H1 (cell line): ENCODE measurements around the gene LY6G5C. TPM values are rescaled to one million over a fixed set of nuclear protein-coding genes. Genes with fewer than 3 reads are reported as not detected.
A peak's percentile ranks its signal among the peaks of the same experiment; 100 is the strongest.

Source experiments
- CTCF ChIA-PET: fragments of 300-600 bp; sonication (Branson Sonifier 250); formaldehyde crosslinking; loops from one replicate; lab custom pipeline; 2021; ENCODE audit not compliant: partially characterized antibody; lab: Charles Lee
- POLR2A ChIA-PET: fragments of 300-600 bp; sonication (Branson Sonifier 250); formaldehyde crosslinking; loops from one replicate; lab custom pipeline; 2021; ENCODE audit warnings: inconsistent platforms; ENCODE audit not compliant: partially characterized antibody; lab: Charles Lee
- DNase-seq, 2 experiments: peaks; one replicate each; pipeline versions ENCODE4 v3.0.0 to v3.0.0-alpha.2; 2010 to 2022; ENCODE audit warnings: low spot score in 2 of 2, low read depth in 1 of 2, mixed read lengths in 1 of 2
- FAIRE-seq: peaks from 2 replicates; lab custom pipeline; 2011; peaks lifted over from hg19 to GRCh38; lab: Jason Lieb, UNC
- H2AFZ ChIP-seq: 2 replicates; pipeline ENCODE4 v1.8.1; 2012; ENCODE audit warnings: low read length, inconsistent platforms
- H2AK5ac ChIP-seq: 2 replicates; pipeline ENCODE4 v1.6.1; 2013; ENCODE audit warnings: low read depth, low read length
- H2BK120ac ChIP-seq: replicated peaks from 2 replicates; pipeline ENCODE3; 2013; ENCODE audit warnings: low read depth, low read length, inconsistent platforms
- H2BK12ac ChIP-seq: 2 replicates; pipeline ENCODE4 v1.6.1; 2013; ENCODE audit warnings: low read depth, low read length
- H2BK15ac ChIP-seq: 2 replicates; pipeline ENCODE4 v1.6.1; 2013; ENCODE audit warnings: low read length
- H2BK20ac ChIP-seq: 2 replicates; pipeline ENCODE4 v1.6.1; 2013; ENCODE audit warnings: low read length
- H2BK5ac ChIP-seq: 2 replicates; pipeline ENCODE4 v1.6.1; 2013; ENCODE audit warnings: low read depth, low read length
- H3K14ac ChIP-seq: 2 replicates; pipeline ENCODE4 v1.6.1; 2013; ENCODE audit warnings: inconsistent platforms; ENCODE audit not compliant: insufficient read length
- H3K18ac ChIP-seq: 2 replicates; pipeline ENCODE4 v1.6.1; 2013; ENCODE audit warnings: low read length; ENCODE audit errors: extremely low read depth
- H3K23ac ChIP-seq: 2 replicates; pipeline ENCODE4 v1.6.1; 2013; ENCODE audit warnings: inconsistent platforms; ENCODE audit not compliant: insufficient read length
- H3K23me2 ChIP-seq: 2 replicates; pipeline ENCODE4 v1.6.1; 2013; ENCODE audit warnings: low read depth, low read length
- H3K27ac ChIP-seq: 2 replicates; pipeline ENCODE4 v1.6.1; 2011; ENCODE audit warnings: low read depth, low read length, inconsistent platforms
- H3K27me3 ChIP-seq, 4 experiments: replicated peaks in 1 of 4; 1 replicate in 1 of 4; 2 replicates in 3 of 4; pipeline versions ENCODE4 v1.6.1 to v1.8.1; 2011 to 2013; ENCODE audit warnings: low read length in 3 of 4, mild to moderate bottlenecking in 3 of 4, inconsistent platforms in 2 of 4, mixed read lengths in 2 of 4, moderate library complexity in 1 of 4; ENCODE audit not compliant: control insufficient read depth in 3 of 4, insufficient read depth in 3 of 4; ENCODE audit errors: extremely low read depth in 1 of 4
- H3K36me3 ChIP-seq, 4 experiments: 2 replicates each; pipeline versions ENCODE4 v1.6.1 to v1.8.1; 2011 to 2013; ENCODE audit warnings: mild to moderate bottlenecking in 4 of 4, low read length in 3 of 4, moderate library complexity in 2 of 4, control low read depth in 1 of 4, inconsistent platforms in 1 of 4; ENCODE audit not compliant: insufficient read depth in 4 of 4, control insufficient read depth in 2 of 4
- H3K4ac ChIP-seq: replicated peaks from 2 replicates; pipeline ENCODE3; 2013; ENCODE audit warnings: low read length, low read depth, mixed read lengths, inconsistent platforms; ENCODE audit not compliant: insufficient read length
- H3K4me1 ChIP-seq, 4 experiments: replicated peaks in 1 of 4; 1 replicate in 1 of 4; 2 replicates in 3 of 4; pipeline versions ENCODE4 v1.6.1 to v1.8.1; 2011 to 2013; ENCODE audit warnings: low read length in 3 of 4, inconsistent platforms in 2 of 4, mixed read lengths in 1 of 4; ENCODE audit not compliant: insufficient read depth in 4 of 4, control insufficient read depth in 3 of 4
- H3K4me2 ChIP-seq, 2 experiments: 2 replicates each; pipeline versions ENCODE4 v1.6.1 to v1.8.1; 2011 to 2013; ENCODE audit warnings: low read depth in 2 of 2, low read length in 2 of 2, control low read depth in 1 of 2, inconsistent platforms in 1 of 2, mild to moderate bottlenecking in 1 of 2; ENCODE audit not compliant: insufficient read depth in 1 of 2
- H3K4me3 ChIP-seq, 4 experiments: fragments of 200-600, 300-600 bp in 1 of 4; sonication (generic), shearing (Covaris generic), sonication (Bioruptor Twin) in 1 of 4; 2 replicates each; pipeline versions ENCODE4 v1.5.1 to v1.8.1; 2011 to 2016; ENCODE audit warnings: low read length in 4 of 4, low read depth in 3 of 4, control low read depth in 2 of 4, inconsistent platforms in 2 of 4, mild to moderate bottlenecking in 2 of 4, mixed read lengths in 1 of 4, moderate library complexity in 1 of 4; ENCODE audit not compliant: insufficient read depth in 2 of 4; ENCODE audit errors: extremely low read depth in 1 of 4
- H3K56ac ChIP-seq: replicated peaks from 2 replicates; pipeline ENCODE3; 2013; ENCODE audit warnings: low read depth, mild to moderate bottlenecking, mixed read lengths, low read length, inconsistent platforms; ENCODE audit not compliant: insufficient read length
- H3K79me1 ChIP-seq: 2 replicates; pipeline ENCODE4 v1.6.1; 2013; ENCODE audit warnings: low read depth, low read length, control low read depth
- H3K79me2 ChIP-seq, 2 experiments: 2 replicates each; pipeline versions ENCODE4 v1.6.1 to v1.8.1; 2012 to 2013; ENCODE audit warnings: low read length in 2 of 2, mild to moderate bottlenecking in 2 of 2, inconsistent platforms in 1 of 2; ENCODE audit not compliant: insufficient read depth in 2 of 2, control insufficient read depth in 1 of 2
- H3K9ac ChIP-seq, 4 experiments: replicated peaks in 1 of 4; 1 replicate in 1 of 4; 2 replicates in 3 of 4; pipeline versions ENCODE4 v1.6.1 to v1.8.1; 2011 to 2013; ENCODE audit warnings: low read depth in 3 of 4, low read length in 3 of 4, control low read depth in 2 of 4, mild to moderate bottlenecking in 2 of 4, moderate library complexity in 2 of 4, inconsistent platforms in 1 of 4; ENCODE audit errors: extremely low read depth in 1 of 4
- H3K9me3 ChIP-seq, 2 experiments: 2 replicates each; pipeline versions ENCODE4 v1.6.1 to v1.8.1; 2012 to 2013; ENCODE audit warnings: mild to moderate bottlenecking in 2 of 2, moderate library complexity in 2 of 2, control low read depth in 1 of 2, inconsistent platforms in 1 of 2, low read depth in 1 of 2, low read length in 1 of 2, mixed read lengths in 1 of 2; ENCODE audit not compliant: insufficient read depth in 2 of 2
- H4K20me1 ChIP-seq, 2 experiments: replicated peaks in 1 of 2; 2 replicates each; pipeline versions ENCODE3 to v1.8.1; 2011 to 2013; ENCODE audit warnings: inconsistent platforms in 2 of 2, low read length in 2 of 2, mild to moderate bottlenecking in 1 of 2; ENCODE audit not compliant: insufficient read depth in 2 of 2, control insufficient read depth in 1 of 2
- H4K5ac ChIP-seq: 2 replicates; pipeline ENCODE4 v1.6.1; 2013; ENCODE audit warnings: low read length, low read depth, mixed read lengths, inconsistent platforms; ENCODE audit not compliant: insufficient read length
- H4K8ac ChIP-seq: 2 replicates; pipeline ENCODE4 v1.8.0; 2013; ENCODE audit warnings: mild to moderate bottlenecking, moderate library complexity, low read length, inconsistent platforms; ENCODE audit not compliant: insufficient read depth; ENCODE audit errors: extremely low read depth
- H4K91ac ChIP-seq: replicated peaks from 2 replicates; pipeline ENCODE3; 2013; ENCODE audit warnings: low read length, mixed read lengths, inconsistent platforms; ENCODE audit not compliant: insufficient read length
- ASH2L ChIP-seq: fragments of 200-600, 300-600 bp; sonication (generic); IDR thresholded peaks from one replicate; pipeline ENCODE4 v1.7.1; 2017; ENCODE audit warnings: low read length
- BRCA1 ChIP-seq: IDR thresholded peaks from 2 replicates; pipeline ENCODE4 v1.6.1; 2012; ENCODE audit warnings: low read depth, low read length, improper control_type of control experiment
- GABPA ChIP-seq: IDR thresholded peaks from 2 replicates; pipeline ENCODE4 v1.6.1; 2011; ENCODE audit warnings: mild to moderate bottlenecking, low read length, moderate library complexity, borderline replicate concordance; ENCODE audit not compliant: insufficient read depth
- JUND ChIP-seq: IDR thresholded peaks from 2 replicates; pipeline ENCODE4 v1.6.1; 2011; ENCODE audit warnings: mild to moderate bottlenecking, improper control_type of control experiment, low read length
- NANOG ChIP-seq: IDR thresholded peaks from 2 replicates; pipeline ENCODE4 v1.6.1; 2011; ENCODE audit warnings: low read length, low read depth, mild to moderate bottlenecking, inconsistent platforms; ENCODE audit not compliant: insufficient read depth, poor library complexity, severe bottlenecking
- NRF1 ChIP-seq: IDR thresholded peaks from 2 replicates; pipeline ENCODE4 v1.6.1; 2011; ENCODE audit warnings: mild to moderate bottlenecking, low read depth, low read length, improper control_type of control experiment
- PHF8 ChIP-seq: fragments of 200-600 bp; sonication (generic); conservative IDR thresholded peaks from 2 replicates; pipeline ENCODE4 v1.7.1; 2012; ENCODE audit warnings: low read depth, mild to moderate bottlenecking, inconsistent platforms, low read length, moderate library complexity
- RNF2 ChIP-seq: fragments of 200-900, 300-1000 bp; sonication (generic); IDR thresholded peaks from 2 replicates; pipeline ENCODE4 v1.7.1; 2016; ENCODE audit warnings: borderline replicate concordance, low read depth, mild to moderate bottlenecking, antibody characterized with exemption, low read length; ENCODE audit not compliant: poor library complexity, severe bottlenecking; ENCODE audit errors: missing control alignments
- SRF ChIP-seq: IDR thresholded peaks from 2 replicates; pipeline ENCODE4 v1.6.1; 2011; ENCODE audit warnings: mild to moderate bottlenecking, low read depth, low read length, moderate library complexity
- SUZ12 ChIP-seq: fragments of 200-600 bp; sonication (generic); IDR thresholded peaks from 2 replicates; pipeline ENCODE4 v1.6.1; 2012; ENCODE audit warnings: mild to moderate bottlenecking, inconsistent platforms, low read length, moderate library complexity, mixed read lengths
- TBP ChIP-seq: IDR thresholded peaks from 2 replicates; pipeline ENCODE4 v1.6.1; 2011; ENCODE audit warnings: low read depth, low read length, improper control_type of control experiment
- WGBS, 2 experiments: shearing (Covaris generic) in 1 of 2; methylation state at CpG; one replicate each; pipeline versions ENCODE4 v1.1.6 to v1.1.7; 2013 to 2015; ENCODE audit warnings: low lambda C conversion rate in 2 of 2, mixed read lengths in 2 of 2, inconsistent platforms in 1 of 2, low coverage in 1 of 2, missing lambda C conversion rate in 1 of 2; ENCODE audit not compliant: insufficient replicate concordance in 2 of 2, insufficient coverage in 1 of 2, insufficient read length in 1 of 2; ENCODE audit errors: extremely low coverage in 1 of 2, missing lambda C conversion rate in 1 of 2; 5-methylcytosine and 5-hydroxymethylcytosine counted together
- polyA plus RNA-seq, 7 experiments: library from polyadenylated mRNA; depleted of rRNA in 3 of 7; stranded (reverse) in 5 of 7; unstranded in 2 of 7; fragments of >200 nt in 5 of 7; fragments of 200-250 nt in 2 of 7; gene quantifications; 1 replicate in 5 of 7; 2 replicates in 1 of 7; 4 replicates in 1 of 7; pipeline versions ENCODE4 v1.2.1 to v1.2.3, GENCODE V29; 2011 to 2013; ENCODE audit warnings: missing spikeins in 2 of 7, mixed read lengths in 2 of 7
- total RNA-seq: library from RNA; stranded (reverse); fragmentation: NEBNext Ultra II Directional; extraction: Animal tissue kit (Norgen Biotek cat#: 25700); gene quantifications from 2 replicates; pipeline ENCODE4 v1.2.1, GENCODE V29; 2021

LY6G5C gene
- total and polyA plus RNA-seq, 2 of the 8 experiments (the other 6 are each of a cell fraction or from before 2014, with no cell fraction given) = 1.1 to 1.8 TPM

GRCh38 chr6:31701666-31702404, 21.0 kb upstream of the LY6G5C start:
- no peak overlapping the region for H3K14ac ChIP-seq
- H3K4me2 ChIP-seq = peak overlapping the region; percentile 68 to 82
- 0 out of 2 replicates have a peak overlapping the region, but pooled peaks have one; percentile 31 for H2BK5ac ChIP-seq
- ChIA-PET CTCF (interaction anchor here (1.3 to 1.8 kb wide), 2 partner anchors 12 to 28 kb away, joined by 5 read pairs; no protein-coding TSS in a partner anchor), POLR2A (interaction anchor here (0.7 to 3.2 kb wide), 9 partner anchors 10 to 137 kb away, joined by 3 to 36 read pairs (median 3); partner anchors contain the start of genes DDAH2, GPANK1, LSM2 and LY6G5C)
- WGBS, 2 experiments = 75% methylated on average over 7 of the region's 7 CpGs; no CpG with 5 or more reads in 1 of the 2 experiments
- no peak for FAIRE-seq
- no peaks in the 10 kb centered on the region for H3K9me3 ChIP-seq
- H3K23me2 ChIP-seq = peaks cover 8% of the 10 kb centered on the region; the same call in 1 of the 2 replicates
- H3K9ac ChIP-seq = peak overlapping the region in 3 of 4 experiments; percentile 65 to 85 (median 80); a peak in 6 of 7 replicates
- peaks cover 0 to 7% of the 10 kb centered on the region in 2 experiments; a peak in 2 of 4 replicates for H3K79me2 ChIP-seq
- H3K27me3 ChIP-seq = no peaks in the 10 kb centered on the region
- H4K5ac ChIP-seq = no peak overlapping the region
- peaks cover 0 to 5% (median under 1%) of the 10 kb centered on the region in 4 experiments; a peak in 3 of 8 replicates for H3K36me3 ChIP-seq
- H2BK120ac ChIP-seq = no peak overlapping the region
- peaks cover 2 to 5% (median 3%) of the 10 kb centered on the region in 4 experiments; a peak in 4 of 7 replicates for H3K4me1 ChIP-seq
- H3K79me1 ChIP-seq = peaks cover 6% of the 10 kb centered on the region
- peak overlapping the region; percentile 22 for H3K56ac ChIP-seq
- no peak overlapping the region for H3K23ac ChIP-seq
- no peak overlapping the region for H3K27ac ChIP-seq
- peak overlapping the region; percentile 69 to 94 (median 90) for H3K4me3 ChIP-seq
- 0 out of 2 replicates have a peak overlapping the region, but pooled peaks have one; percentile 46 for H2AK5ac ChIP-seq
- H4K91ac ChIP-seq = no peak overlapping the region
- H4K8ac ChIP-seq = no peak overlapping the region
- no peak overlapping the region for H2BK12ac ChIP-seq
- H3K4ac ChIP-seq = no peak overlapping the region
- no peak overlapping the region for H3K18ac ChIP-seq
- no peak overlapping the region for H2AFZ ChIP-seq
- H2BK20ac ChIP-seq = no peak overlapping the region
- no peaks in the 10 kb centered on the region for H4K20me1 ChIP-seq
- DNase-seq = no peak
- peak overlapping the region; percentile 19; the same call in 1 of the 2 replicates for H2BK15ac ChIP-seq
- no peak for TF ChIP-seq JUND
- no peak for TF ChIP-seq BRCA1
- TF ChIP-seq GABPA = no peak
- no peak for TF ChIP-seq NRF1
- TF ChIP-seq TBP = no peak
- no peak for TF ChIP-seq SUZ12
- TF ChIP-seq SRF = no peak
- TF ChIP-seq NANOG = no peak
- no peak for TF ChIP-seq PHF8
- no peak for TF ChIP-seq ASH2L
- TF ChIP-seq RNF2 = no peak
